Fibroblast of mammary gland (primary cell): Measurements from ENCODE around the gene SUGP2.

Experiments
- DNase-seq: peaks from one replicate; pipeline ENCODE4 v3.0.0-alpha.2; 2010; ENCODE audit warnings: low read depth
- H3K4me3 ChIP-seq: 2 replicates; pipeline ENCODE4 v1.5.1; 2011; ENCODE audit warnings: low read depth, mild to moderate bottlenecking, low read length, moderate library complexity; ENCODE audit not compliant: control insufficient read depth
- CTCF ChIP-seq: conservative IDR thresholded peaks from 2 replicates; pipeline ENCODE4 v1.5.1; 2011; ENCODE audit warnings: low read depth, low read length, inconsistent platforms; ENCODE audit not compliant: control insufficient read depth, insufficient read depth

The SUGP2 gene

GRCh38 chr19:18941628-18942354 is 91.5 kb downstream of the SUGP2 start:
- peak overlapping the region; percentile 4 for H3K4me3 ChIP-seq
- TF ChIP-seq CTCF: no peak
- no peak for DNase-seq
